Activated T-cell treated with anti-CD3 and anti-CD28 coated beads, Interleukin-2, amount 50 U/mL, for 48 hours (primary cell): ENCODE measurements around the gene ITSN2.

Source experiments
- DNase-seq, 2 experiments: peaks; one replicate each; pipeline ENCODE4 v3.0.0-alpha.2; 2020

Gene ITSN2

GRCh38 chr2:24169023-24169422 is 191.3 kb downstream of the ITSN2 start:
- no peak for DNase-seq

GRCh38 chr2:24164416-24164973 is 195.8 kb downstream of the ITSN2 start:
- peak; percentile 66 to 74 for DNase-seq

- no peak for DNase-seq
Observed at GRCh38 chr2:24163601-24164000, 196.7 kb downstream of the ITSN2 start.

- no peak for DNase-seq
Observed at GRCh38 chr2:24163186-24163585, 197.2 kb downstream of the ITSN2 start.

GRCh38 chr2:24162494-24162893 is 197.8 kb downstream of the ITSN2 start:
- no peak for DNase-seq

GRCh38 chr2:24160761-24161160 is 199.6 kb downstream of the ITSN2 start:
- no peak for DNase-seq

- no peak for DNase-seq
Observed at GRCh38 chr2:24159708-24160107, 200.6 kb downstream of the ITSN2 start.

- DNase-seq = no peak
Observed at GRCh38 chr2:24158131-24158530, 202.2 kb downstream of the ITSN2 start.

GRCh38 chr2:24153478-24153877 is 206.9 kb downstream of the ITSN2 start:
- no peak for DNase-seq
